ENCODE measurements around the gene LGR6.

The LGR6 gene

GRCh38 chr1:202150602-202151001 lies 43.0 kb upstream of the LGR6 start:
- no peak for TF ChIP-seq CTCF (IDR thresholded peaks at IDR 0.05)
- H3K9ac ChIP-seq, result no peak overlapping the region
- no peak overlapping the region for H3K27ac ChIP-seq
- no peaks in the 10 kb centered on the region for H3K36me3 ChIP-seq (ENCODE audit: control insufficient read depth, insufficient read depth, low read length)
- H3K27me3 ChIP-seq (ENCODE audit: control insufficient read depth, insufficient read depth, low read length), result no peaks in the 10 kb centered on the region
- no peak overlapping the region for H3K4me2 ChIP-seq (ENCODE audit: low read length)
- H3K4me1 ChIP-seq, result peaks cover 9% of the 10 kb centered on the region
- H3K4me3 ChIP-seq (ENCODE audit: low read depth, low read length), result no peak overlapping the region
- H2AFZ ChIP-seq, result no peak overlapping the region
- no peaks in the 10 kb centered on the region for H3K79me2 ChIP-seq
- H3K9me3 ChIP-seq (ENCODE audit: control insufficient read depth, low read length), result no peaks in the 10 kb centered on the region

GRCh38 chr1:202151045-202151444 lies 42.6 kb upstream of the LGR6 start:
- Histone ChIP-seq H3K4me3 (ENCODE audit: low read depth, low read length) (no peak overlapping the region), H3K27me3 (ENCODE audit: control insufficient read depth, insufficient read depth, low read length) (no peaks in the 10 kb centered on the region), H3K9me3 (ENCODE audit: control insufficient read depth, low read length) (no peaks in the 10 kb centered on the region), H3K9ac (no peak overlapping the region), H3K79me2 (no peaks in the 10 kb centered on the region), H3K27ac (no peak overlapping the region), H3K36me3 (ENCODE audit: control insufficient read depth, insufficient read depth, low read length) (no peaks in the 10 kb centered on the region), H3K4me1 (peaks cover 9% of the 10 kb centered on the region), H2AFZ (no peak overlapping the region), H3K4me2 (ENCODE audit: low read length) (no peak overlapping the region)
- no peak for TF ChIP-seq CTCF (IDR thresholded peaks at IDR 0.05)

- Histone ChIP-seq H3K36me3 (ENCODE audit: control insufficient read depth, insufficient read depth, low read length) (no peaks in the 10 kb centered on the region), H3K9me3 (ENCODE audit: control insufficient read depth, low read length) (no peaks in the 10 kb centered on the region), H3K4me3 (ENCODE audit: low read depth, low read length) (no peak overlapping the region), H3K27me3 (ENCODE audit: control insufficient read depth, insufficient read depth, low read length) (no peaks in the 10 kb centered on the region), H3K4me2 (ENCODE audit: low read length) (no peak overlapping the region), H2AFZ (no peak overlapping the region), H3K27ac (no peak overlapping the region), H3K79me2 (no peaks in the 10 kb centered on the region), H3K9ac (no peak overlapping the region), H3K4me1 (peaks cover 9% of the 10 kb centered on the region)
- TF ChIP-seq CTCF (IDR thresholded peaks at IDR 0.05), result no peak
Measured at GRCh38 chr1:202152399-202152798, 41.2 kb upstream of the LGR6 start.

- no peaks in the 10 kb centered on the region for H3K36me3 ChIP-seq (ENCODE audit: control insufficient read depth, insufficient read depth, low read length)
- no peak for TF ChIP-seq CTCF (IDR thresholded peaks at IDR 0.05)
Measured at GRCh38 chr1:202153284-202153683, 40.3 kb upstream of the LGR6 start.

GRCh38 chr1:202154148-202154765 lies 39.3 kb upstream of the LGR6 start:
- Histone ChIP-seq H3K27ac (peak overlapping the region; percentile 71), H3K36me3 (ENCODE audit: control insufficient read depth, insufficient read depth, low read length) (no peaks in the 10 kb centered on the region), H3K4me2 (ENCODE audit: low read length) (peak overlapping the region; percentile 20), H3K9ac (no peak overlapping the region), H3K27me3 (ENCODE audit: control insufficient read depth, insufficient read depth, low read length) (no peaks in the 10 kb centered on the region), H3K9me3 (ENCODE audit: control insufficient read depth, low read length) (no peaks in the 10 kb centered on the region), H3K4me1 (peaks cover 9% of the 10 kb centered on the region), H2AFZ (peak overlapping the region; percentile 58), H3K4me3 (ENCODE audit: low read depth, low read length) (no peak overlapping the region), H3K79me2 (no peaks in the 10 kb centered on the region)
- TF ChIP-seq CTCF (IDR thresholded peaks at IDR 0.05), result no peak

More at GRCh38 chr1:202153284-202153683, 40.3 kb upstream of the LGR6 start:
- no peak overlapping the region for H3K27ac ChIP-seq
- H3K9ac ChIP-seq, result no peak overlapping the region
- no peak overlapping the region for H3K4me2 ChIP-seq (ENCODE audit: low read length)
- H2AFZ ChIP-seq, result no peak overlapping the region
- H3K27me3 ChIP-seq (ENCODE audit: control insufficient read depth, insufficient read depth, low read length), result no peaks in the 10 kb centered on the region
- no peaks in the 10 kb centered on the region for H3K9me3 ChIP-seq (ENCODE audit: control insufficient read depth, low read length)
- no peak overlapping the region for H3K4me3 ChIP-seq (ENCODE audit: low read depth, low read length)
- no peaks in the 10 kb centered on the region for H3K79me2 ChIP-seq
- peaks cover 9% of the 10 kb centered on the region for H3K4me1 ChIP-seq
